NCI-H510A treated with DMSO at 0.1 percent for 48 hours (cell line): ENCODE measurements around the gene ASB10.

Experiments used
- DNase-seq: peaks from one replicate; lab custom pipeline; 2025; lab: John Stamatoyannopoulos, UW

ASB10 gene

DNA sequence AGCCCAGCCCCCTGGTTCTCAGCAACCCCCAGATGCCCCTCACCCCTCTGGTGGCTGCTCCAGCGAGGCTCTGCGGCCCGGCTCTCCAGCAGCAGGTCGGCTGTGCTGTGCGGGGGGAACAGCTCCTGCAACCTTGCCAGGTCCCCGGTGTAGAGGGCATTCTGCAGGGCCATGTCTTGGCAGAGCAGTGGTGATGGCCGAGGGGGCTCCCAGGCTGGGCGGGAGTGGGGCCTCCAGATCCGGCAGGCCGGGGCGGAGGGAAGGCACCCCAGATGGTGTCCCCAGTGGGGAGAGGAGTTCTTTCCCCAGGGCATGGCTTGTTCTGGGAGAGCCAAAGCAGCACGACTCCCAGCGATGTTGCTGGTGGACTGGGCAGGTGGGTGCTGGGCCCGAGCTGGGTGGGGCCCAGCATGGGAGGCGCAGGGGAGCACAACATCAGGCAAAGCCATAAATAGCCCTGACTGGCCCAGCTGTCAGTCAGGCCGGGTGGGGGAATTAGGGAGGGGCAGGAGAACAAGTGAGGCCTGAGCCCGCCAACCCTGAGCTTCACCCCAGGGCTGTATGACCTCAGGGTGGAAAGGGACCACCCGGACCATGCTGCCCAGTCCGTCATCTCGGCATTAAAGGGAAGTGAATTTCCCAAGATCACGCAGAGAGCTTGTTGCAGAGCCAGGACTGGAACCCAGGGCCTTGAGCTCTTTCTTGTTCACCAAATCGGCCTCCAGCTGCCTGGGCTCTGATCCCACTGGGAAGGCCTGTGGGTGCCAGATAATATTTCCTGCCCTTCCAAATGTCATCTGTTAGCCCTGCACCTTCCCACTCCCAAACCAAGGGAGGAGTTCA lies 580 bp upstream of the ASB10 start:
- DNase-seq = no peak

GRCh38 chr7:151185762-151186639 lies 1.0 kb downstream of the ASB10 start:
- no peak for DNase-seq

DNA sequence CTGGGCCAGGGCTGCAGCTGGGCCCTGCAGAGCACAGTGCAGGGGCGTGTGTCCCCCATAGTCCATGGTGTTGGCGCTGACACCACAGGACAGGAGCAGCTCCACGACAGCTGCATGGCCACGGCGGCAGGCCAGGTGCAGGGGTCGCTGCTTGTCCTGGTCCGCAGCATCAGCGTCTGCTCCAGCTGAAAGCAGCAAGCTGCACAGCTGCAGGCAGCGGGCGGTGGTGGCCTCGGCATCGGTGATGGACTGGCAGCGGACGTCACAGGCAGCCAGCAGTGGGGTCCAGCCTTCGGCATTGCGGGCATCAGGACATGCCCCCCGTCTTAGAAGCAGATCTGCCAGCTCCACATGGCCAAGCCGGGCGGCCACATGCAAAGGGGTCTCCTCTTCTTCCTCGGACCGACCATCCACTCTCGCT lies 6.0 kb downstream of the ASB10 start:
- DNase-seq = no peak

GRCh38 chr7:151179946-151180345 lies 7.1 kb downstream of the ASB10 start:
- DNase-seq = no peak

- no peak for DNase-seq
Observed at GRCh38 chr7:151179287-151179860, 7.7 kb downstream of the ASB10 start.

- DNase-seq = no peak
Observed at GRCh38 chr7:151178831-151179230, 8.2 kb downstream of the ASB10 start.

GRCh38 chr7:151178236-151178635 lies 8.8 kb downstream of the ASB10 start:
- no peak for DNase-seq

DNA sequence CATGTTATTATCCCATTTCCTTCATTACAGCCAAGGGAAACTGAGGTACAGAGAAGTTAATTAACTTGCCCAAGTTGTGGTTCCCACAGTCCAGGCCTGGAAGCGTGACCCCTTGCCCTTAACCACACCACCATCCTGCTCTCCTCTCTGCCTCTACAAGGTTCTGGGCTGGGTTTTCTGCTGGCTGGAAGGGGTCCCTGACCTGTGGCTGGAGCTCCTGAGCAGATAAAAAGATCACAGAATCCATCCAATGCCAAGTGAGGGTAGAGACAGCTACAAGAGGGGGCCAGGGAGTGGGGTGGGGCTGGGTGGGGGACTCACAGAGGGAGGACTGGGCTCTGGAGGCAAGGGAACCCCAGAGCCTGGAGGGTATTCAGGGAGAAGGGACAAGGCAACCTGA lies 9.7 kb downstream of the ASB10 start:
- DNase-seq = no peak

GRCh38 chr7:151176401-151176800 lies 10.6 kb downstream of the ASB10 start:
- DNase-seq = no peak

DNA sequence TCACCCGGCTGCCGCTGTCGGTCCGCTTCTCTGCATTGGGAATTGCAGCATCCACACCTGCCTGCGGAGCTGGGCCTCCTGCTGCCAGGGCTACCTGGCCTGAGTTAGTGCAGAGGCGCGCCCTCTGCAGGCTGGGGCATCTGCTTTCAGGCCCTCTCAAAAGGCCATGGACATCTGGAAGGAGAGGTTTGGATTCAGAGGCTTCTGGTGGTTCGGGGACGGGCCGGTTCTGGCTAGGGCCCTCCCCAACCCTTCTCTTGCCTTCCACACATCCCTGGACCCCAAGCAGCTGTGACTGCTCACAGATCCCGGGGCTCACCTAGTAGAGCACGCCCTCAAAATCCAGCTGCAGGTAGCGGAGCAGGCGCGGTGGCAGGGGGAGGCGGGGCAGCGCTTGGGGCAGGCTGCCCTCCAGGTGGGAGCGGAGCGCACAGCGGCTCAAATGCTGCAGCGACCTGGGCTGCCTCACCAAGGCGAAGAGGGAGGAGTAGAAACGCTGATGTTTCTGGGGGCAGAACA lies 11.2 kb downstream of the ASB10 start:
- DNase-seq = no peak

GRCh38 chr7:151175047-151175792 lies 11.8 kb downstream of the ASB10 start:
- no peak for DNase-seq

GRCh38 chr7:151174246-151175046 lies 12.6 kb downstream of the ASB10 start:
- no peak for DNase-seq

GRCh38 chr7:151173386-151174245 lies 13.4 kb downstream of the ASB10 start:
- DNase-seq = no peak

- peak; percentile 45 for DNase-seq
Observed at GRCh38 chr7:151172273-151173141, 14.5 kb downstream of the ASB10 start.

DNA sequence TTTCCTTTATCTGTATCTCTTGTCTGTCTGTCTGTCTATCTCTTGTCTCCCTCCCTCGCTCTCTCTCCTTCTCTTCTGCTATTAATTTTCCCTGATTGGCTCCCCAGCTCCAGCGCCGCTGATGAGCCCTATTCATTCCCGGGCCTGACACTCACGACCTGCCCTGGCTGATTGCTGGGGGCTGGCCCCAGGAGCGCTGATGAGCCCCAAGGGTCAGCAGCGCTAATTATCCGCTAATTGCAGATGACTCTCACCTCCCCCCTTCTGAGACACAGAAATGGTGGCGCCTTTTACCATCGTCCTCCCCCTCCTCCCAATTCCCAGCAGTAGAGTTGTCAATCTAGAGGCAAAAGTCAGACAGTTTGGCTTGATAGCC lies 18.3 kb downstream of the ASB10 start:
- no peak for DNase-seq

DNA sequence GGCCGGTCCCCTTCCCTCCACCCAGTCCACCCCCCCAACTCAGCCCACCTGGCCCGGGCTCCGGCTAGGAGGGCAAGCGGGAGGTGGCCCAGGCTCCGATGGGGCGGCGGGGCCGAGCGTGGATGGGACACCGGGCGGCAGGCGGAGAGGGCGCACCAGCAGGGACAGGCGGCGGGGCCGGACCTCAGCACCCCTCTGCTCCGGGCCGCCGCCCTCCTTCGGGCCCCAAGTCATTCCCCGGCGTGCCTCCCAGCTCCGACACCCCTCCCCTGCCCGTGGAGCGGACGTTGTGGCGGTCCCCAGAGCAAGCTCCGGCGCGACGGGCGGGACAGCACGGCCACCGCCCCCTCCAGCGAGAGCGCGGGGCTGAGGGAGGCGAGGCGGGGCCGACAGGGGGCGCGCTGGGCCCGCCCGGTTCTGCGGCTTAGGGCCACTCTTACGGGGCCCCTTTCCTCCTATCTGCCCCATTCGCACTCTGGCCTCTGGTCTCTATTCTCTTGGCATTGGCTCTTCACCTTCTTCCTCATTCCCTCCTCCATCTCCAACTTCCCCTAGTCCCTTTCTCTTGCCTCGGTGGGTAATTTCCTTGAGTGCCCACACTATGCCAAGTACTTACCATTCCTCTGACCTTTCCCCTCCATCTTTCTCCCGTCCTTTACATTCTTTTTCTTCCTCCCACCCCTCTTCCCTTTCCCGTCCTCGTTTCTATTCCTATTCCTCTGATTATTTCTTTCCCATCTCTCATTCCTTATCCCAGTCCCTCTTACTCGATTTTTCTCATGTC lies 18.9 kb downstream of the ASB10 start:
- DNase-seq = peak; percentile 12

DNA sequence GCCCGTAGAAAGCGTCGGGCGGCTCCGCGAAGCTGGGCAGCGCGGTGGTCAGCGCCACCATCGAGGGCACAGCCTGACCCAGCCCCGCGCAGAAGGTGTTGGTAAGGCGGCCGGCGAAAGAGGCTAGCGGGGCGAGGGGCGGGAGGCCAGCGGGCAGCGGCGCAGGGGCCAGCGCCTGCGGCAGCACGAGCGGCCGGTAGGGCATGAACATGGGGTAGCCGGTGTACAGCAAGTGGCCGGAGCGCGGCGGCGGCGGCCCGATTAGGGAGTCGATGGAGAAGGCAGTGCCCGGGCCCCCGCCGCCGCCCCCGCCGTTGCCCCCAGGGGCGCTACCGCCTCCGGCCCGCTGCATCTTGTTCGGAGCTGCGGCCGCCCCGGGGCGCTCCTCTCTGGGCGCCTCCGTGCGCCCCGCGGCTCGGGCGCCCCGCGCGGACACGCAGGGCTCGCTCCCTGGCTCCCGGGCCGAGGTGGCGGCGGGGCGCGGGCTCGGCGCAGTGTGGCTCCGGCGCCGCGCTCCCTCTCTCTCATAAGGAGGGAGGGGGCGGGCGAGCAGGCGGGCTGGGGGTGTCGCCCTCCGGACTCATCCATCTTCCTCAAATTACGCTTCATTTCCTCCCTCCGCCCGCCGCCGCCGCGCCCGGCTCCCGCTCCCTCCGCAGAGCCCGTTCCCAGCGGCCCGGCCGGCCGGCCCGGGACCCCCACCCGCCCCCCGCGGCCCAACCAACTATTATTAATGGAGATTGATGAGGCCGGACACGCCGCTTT lies 19.7 kb downstream of the ASB10 start, which contains the start of gene GBX1:
Gene GBX1 (minus strand): TSS at position 498 of the 765 bp plus-strand sequence. CDS start 146 bp downstream, at position 352.
- no peak for DNase-seq
